ENCODE measurements around the gene ANO1. TPM values are rescaled to one million over a fixed set of nuclear protein-coding genes. Genes with fewer than 3 reads are reported as not detected.

Gene ANO1
- total RNA-seq, 1 experiment from 2014 or later = 41.7 TPM

DNA sequence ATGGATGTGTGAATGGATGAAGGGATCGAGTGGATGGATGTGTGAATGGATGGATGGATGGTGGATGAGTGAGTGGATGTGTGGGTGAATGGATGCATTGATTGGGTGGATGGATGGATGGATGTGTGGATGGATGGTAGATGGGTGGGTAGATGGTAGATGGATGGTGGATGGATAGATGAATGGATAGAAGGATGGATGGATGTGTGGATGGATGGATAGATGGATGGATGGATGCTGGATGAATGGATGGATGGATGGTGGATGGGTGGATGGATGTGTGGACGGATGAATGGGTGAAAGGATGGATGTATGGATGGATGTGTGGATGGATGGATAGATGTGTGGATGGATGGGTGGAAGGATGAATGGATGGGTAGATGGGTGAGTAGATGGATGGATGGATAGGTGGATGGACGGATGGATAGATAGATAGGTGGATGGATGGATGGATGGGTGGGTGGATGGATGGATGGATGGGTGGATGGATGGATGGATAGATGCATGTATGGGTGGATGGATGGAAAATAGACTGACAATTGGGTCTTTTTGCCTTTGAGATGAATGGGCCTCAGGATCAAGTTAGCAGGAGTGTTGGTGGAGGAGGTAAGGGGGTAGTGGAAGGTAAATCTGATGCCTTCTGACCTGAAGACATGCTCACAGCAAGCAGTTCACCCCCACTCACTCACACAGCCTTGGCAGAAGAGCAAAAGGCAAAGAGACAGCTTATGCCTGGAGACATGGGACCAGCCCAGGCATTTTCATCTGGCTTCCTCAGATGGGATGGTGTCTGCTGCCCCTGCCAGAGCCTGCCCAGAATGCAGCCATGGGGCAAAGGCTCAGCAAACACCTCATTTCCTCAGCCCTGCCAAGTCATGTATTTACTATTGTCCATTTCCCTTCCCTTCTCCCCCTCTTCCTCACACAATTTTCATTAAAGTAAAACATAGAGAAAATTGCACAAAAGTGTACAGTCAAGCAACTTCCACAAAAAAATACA lies 117.0 kb downstream of the ANO1 start:
- ATAC-seq (no peak), DNase-seq (ENCODE audit: low read depth, low spot score) (no peak)
- Histone ChIP-seq H3K27ac (ENCODE audit: low read depth, low read length) (no peak overlapping the region), H3K9me2 (ENCODE audit: insufficient read depth) (no peaks in the 10 kb centered on the region), H3K4me3 (replicated peaks in 1 of 2; ENCODE audit: low read depth in 1 of 2, low read length in 2 of 2) (no peak overlapping the region), H2AFZ (ENCODE audit: low read depth, low read length, poor library complexity, severe bottlenecking) (no peak overlapping the region), H3K9ac (ENCODE audit: low read length) (no peak overlapping the region), H3K36me3 (ENCODE audit: control insufficient read depth in 1 of 2, insufficient read depth in 2 of 2, low read length in 2 of 2) (no peaks in the 10 kb centered on the region), H3K4me2 (ENCODE audit: low read length) (no peak overlapping the region), H3K9me3 (ENCODE audit: control insufficient read depth in 1 of 2, insufficient read depth in 1 of 2, low read depth in 1 of 2, low read length in 2 of 2) (no peaks in the 10 kb centered on the region), H3K79me2 (ENCODE audit: insufficient read depth, low read length) (no peaks in the 10 kb centered on the region), H3K27me3 (ENCODE audit: insufficient read depth, low read length) (no peaks in the 10 kb centered on the region), H4K20me1 (ENCODE audit: insufficient read depth) (no peaks in the 10 kb centered on the region), H3K4me1 (ENCODE audit: control insufficient read depth in 1 of 2, insufficient read depth in 2 of 2, low read length in 2 of 2) (peaks cover 0 to 15% of the 10 kb centered on the region in 2 experiments; a peak in 2 of 4 replicates)
- ChIA-PET CTCF (interaction anchor here (1.0 to 2.7 kb wide), 7 partner anchors 273 to 511 kb away, joined by 3 to 24 read pairs (median 6); no protein-coding TSS in a partner anchor), RAD21 (ENCODE audit: low non-redundant PET in 1 of 2, low total read pairs in 2 of 2, uncharacterized antibody in 2 of 2, unreplicated experiment in 2 of 2) (interaction anchor here (1.1 to 1.4 kb wide), 2 partner anchors 276 to 280 kb away, joined by 3 to 5 read pairs; no protein-coding TSS in a partner anchor), POLR2A (no interaction called here)
- BruUV-seq (replicated peaks) = no TSS peak
- TF ChIP-seq POLR2A (IDR thresholded peaks at IDR 0.05; ENCODE audit: borderline replicate concordance, extremely low read depth, insufficient read depth, insufficient read length) (no peak), POLR2AphosphoS5 (IDR thresholded peaks at IDR 0.05; ENCODE audit: low read depth, low read length) (no peak), ELF1 (IDR thresholded peaks at IDR 0.05; ENCODE audit: borderline replicate concordance, low read depth) (no peak), FOSL1 (IDR thresholded peaks at IDR 0.05; ENCODE audit: low read depth) (no peak), CBX3 (IDR thresholded peaks at IDR 0.05; ENCODE audit: low read depth) (no peak), YY1 (IDR thresholded peaks at IDR 0.05; ENCODE audit: extremely low read depth, insufficient replicate concordance, low read depth, low read length) (no peak), EZH2phosphoT487 (IDR thresholded peaks at IDR 0.05; ENCODE audit: borderline replicate concordance) (no peak), SRF (IDR thresholded peaks at IDR 0.05; ENCODE audit: low read depth) (no peak), ZNF274 (IDR thresholded peaks at IDR 0.05; ENCODE audit: low read depth, low read length) (no peak), ZFX (IDR thresholded peaks at IDR 0.05) (no peak), TCF7L2 (IDR thresholded peaks at IDR 0.05; ENCODE audit: borderline replicate concordance, extremely low read depth, insufficient read depth, insufficient read length) (no peak), SIN3A (IDR thresholded peaks at IDR 0.05; ENCODE audit: low read depth) (no peak), CEBPB (IDR thresholded peaks at IDR 0.05; ENCODE audit: low read depth) (no peak)
- TF ChIP-seq, protein P1, sequence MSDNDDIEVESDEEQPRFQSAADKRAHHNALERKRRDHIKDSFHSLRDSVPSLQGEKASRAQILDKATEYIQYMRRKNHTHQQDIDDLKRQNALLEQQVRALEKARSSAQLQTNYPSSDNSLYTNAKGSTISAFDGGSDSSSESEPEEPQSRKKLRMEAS (IDR thresholded peaks at IDR 0.05) = no peak
- TF ChIP-seq, protein P2, sequence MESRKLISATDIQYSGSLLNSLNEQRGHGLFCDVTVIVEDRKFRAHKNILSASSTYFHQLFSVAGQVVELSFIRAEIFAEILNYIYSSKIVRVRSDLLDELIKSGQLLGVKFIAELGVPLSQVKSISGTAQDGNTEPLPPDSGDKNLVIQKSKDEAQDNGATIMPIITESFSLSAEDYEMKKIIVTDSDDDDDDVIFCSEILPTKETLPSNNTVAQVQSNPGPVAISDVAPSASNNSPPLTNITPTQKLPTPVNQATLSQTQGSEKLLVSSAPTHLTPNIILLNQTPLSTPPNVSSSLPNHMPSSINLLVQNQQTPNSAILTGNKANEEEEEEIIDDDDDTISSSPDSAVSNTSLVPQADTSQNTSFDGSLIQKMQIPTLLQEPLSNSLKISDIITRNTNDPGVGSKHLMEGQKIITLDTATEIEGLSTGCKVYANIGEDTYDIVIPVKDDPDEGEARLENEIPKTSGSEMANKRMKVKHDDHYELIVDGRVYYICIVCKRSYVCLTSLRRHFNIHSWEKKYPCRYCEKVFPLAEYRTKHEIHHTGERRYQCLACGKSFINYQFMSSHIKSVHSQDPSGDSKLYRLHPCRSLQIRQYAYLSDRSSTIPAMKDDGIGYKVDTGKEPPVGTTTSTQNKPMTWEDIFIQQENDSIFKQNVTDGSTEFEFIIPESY (IDR thresholded peaks at IDR 0.05; ENCODE audit: extremely low read depth, insufficient replicate concordance, low read length) = no peak
- TF ChIP-seq, protein P3, sequence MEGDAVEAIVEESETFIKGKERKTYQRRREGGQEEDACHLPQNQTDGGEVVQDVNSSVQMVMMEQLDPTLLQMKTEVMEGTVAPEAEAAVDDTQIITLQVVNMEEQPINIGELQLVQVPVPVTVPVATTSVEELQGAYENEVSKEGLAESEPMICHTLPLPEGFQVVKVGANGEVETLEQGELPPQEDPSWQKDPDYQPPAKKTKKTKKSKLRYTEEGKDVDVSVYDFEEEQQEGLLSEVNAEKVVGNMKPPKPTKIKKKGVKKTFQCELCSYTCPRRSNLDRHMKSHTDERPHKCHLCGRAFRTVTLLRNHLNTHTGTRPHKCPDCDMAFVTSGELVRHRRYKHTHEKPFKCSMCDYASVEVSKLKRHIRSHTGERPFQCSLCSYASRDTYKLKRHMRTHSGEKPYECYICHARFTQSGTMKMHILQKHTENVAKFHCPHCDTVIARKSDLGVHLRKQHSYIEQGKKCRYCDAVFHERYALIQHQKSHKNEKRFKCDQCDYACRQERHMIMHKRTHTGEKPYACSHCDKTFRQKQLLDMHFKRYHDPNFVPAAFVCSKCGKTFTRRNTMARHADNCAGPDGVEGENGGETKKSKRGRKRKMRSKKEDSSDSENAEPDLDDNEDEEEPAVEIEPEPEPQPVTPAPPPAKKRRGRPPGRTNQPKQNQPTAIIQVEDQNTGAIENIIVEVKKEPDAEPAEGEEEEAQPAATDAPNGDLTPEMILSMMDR (IDR thresholded peaks at IDR 0.05 in 2 of 3, conservative IDR thresholded peaks at IDR 0.05 in 1 of 3; ENCODE audit: borderline replicate concordance in 1 of 3, insufficient read depth in 1 of 3, low read depth in 2 of 3, low read length in 2 of 3) = no peak
- TF ChIP-seq, protein P4, sequence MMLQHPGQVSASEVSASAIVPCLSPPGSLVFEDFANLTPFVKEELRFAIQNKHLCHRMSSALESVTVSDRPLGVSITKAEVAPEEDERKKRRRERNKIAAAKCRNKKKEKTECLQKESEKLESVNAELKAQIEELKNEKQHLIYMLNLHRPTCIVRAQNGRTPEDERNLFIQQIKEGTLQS (IDR thresholded peaks at IDR 0.05) = no peak
- intact Hi-C loops (cut with micrococcal nuclease) = loop anchor here (5.0 kb wide), 3 partner anchors 113 to 508 kb away; no protein-coding TSS in a partner anchor

All from HCT116 (cell line).